Uterus (tissue), 4 donors: ENCODE measurements around the gene PDE4DIP. TPM values are rescaled to one million over a fixed set of nuclear protein-coding genes. Genes with fewer than 3 reads are reported as not detected.
A peak's percentile ranks its signal among the peaks of the same experiment; 100 is the strongest.
"Not testable (repeated sequence)": the region's sequence is repeated elsewhere in the genome, so short reads cannot be mapped to it uniquely, and the experiment has no call there.

ENCODE experiments used
- DNase-seq, 2 donors: peaks; one replicate each; pipeline ENCODE4 v3.0.0-alpha.2; 2019 to 2020
- H3K27ac ChIP-seq, 2 donors: fragments of 200-600 bp; sonication (generic); 1 replicate in 1 of 2; 2 replicates in 1 of 2; pipeline ENCODE4 v1.5.1; 2016 to 2018
- H3K27me3 ChIP-seq, 2 donors: fragments of 200-600 bp; sonication (generic); one replicate each; pipeline ENCODE4 v1.5.1; 2018 to 2019; ENCODE audit warnings: control low read depth in 1 of 2
- H3K36me3 ChIP-seq, 2 donors: fragments of 200-600 bp; sonication (generic); one replicate each; pipeline ENCODE4 v1.5.1; 2019; ENCODE audit warnings: control low read depth in 1 of 2
- H3K4me1 ChIP-seq, 2 donors: fragments of 200-600 bp; sonication (generic); one replicate each; pipeline ENCODE4 v1.5.1; 2018 to 2019; ENCODE audit warnings: control low read depth in 1 of 2
- H3K4me3 ChIP-seq, 2 donors: fragments of 200-600 bp; sonication (generic); 1 replicate in 1 of 2; 2 replicates in 1 of 2; pipeline ENCODE4 v1.5.1; 2018 to 2019; ENCODE audit warnings: mild to moderate bottlenecking in 1 of 2
- H3K9me3 ChIP-seq, 2 donors: fragments of 200-600 bp; sonication (generic); one replicate each; pipeline ENCODE4 v1.5.1; 2019; ENCODE audit warnings: control low read depth in 1 of 2
- intact Hi-C: fragments of 100-400 bp; cut with DNase I; formaldehyde crosslinking; loops from one replicate; pipeline ENCODE4 v1.15.1; 2023; ENCODE audit warnings: low total_unique reads
- total RNA-seq, 4 donors: library from RNA; depleted of rRNA in 3 of 4; stranded (reverse); fragments of >200 nt in 3 of 4; gene quantifications; one replicate each; pipeline versions ENCODE4 v1.1.0 to v1.2.4, GENCODE V29; 2014 to 2023
- donor health status: DM: yes; HTN: yes; CAD: no.

Gene PDE4DIP
- 10 to 100 TPM; 24.6 to 61.9 (median 55.6) TPM for total RNA-seq

DNA sequence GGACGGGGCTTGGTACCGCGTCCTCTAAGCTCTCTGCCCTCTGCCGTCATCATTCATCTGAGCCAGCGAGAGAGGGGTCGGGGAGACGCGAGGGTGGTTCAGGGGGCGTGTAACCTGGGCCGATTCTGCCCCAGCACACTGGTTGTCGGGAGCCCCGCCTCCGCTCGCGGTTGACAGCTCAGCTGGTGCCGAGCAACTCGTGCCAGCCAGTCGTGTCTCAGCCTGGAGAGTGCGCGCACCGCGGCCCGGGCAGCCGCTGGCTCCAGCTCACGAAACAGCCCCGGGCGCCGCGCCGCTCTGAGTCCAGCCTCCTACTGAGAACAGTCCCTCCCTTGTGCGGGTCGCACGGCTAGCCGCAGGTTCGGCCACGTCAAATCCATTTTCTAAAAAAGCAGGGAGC, at the start of gene PDE4DIP:
PDE4DIP (plus strand) TSS at position 209 of the 400 bp plus-strand sequence. CDS start 347 bp downstream, outside the sequence.
- H3K27ac ChIP-seq, H3K4me3 ChIP-seq, H3K27me3 ChIP-seq: not testable (repeated sequence)

DNA sequence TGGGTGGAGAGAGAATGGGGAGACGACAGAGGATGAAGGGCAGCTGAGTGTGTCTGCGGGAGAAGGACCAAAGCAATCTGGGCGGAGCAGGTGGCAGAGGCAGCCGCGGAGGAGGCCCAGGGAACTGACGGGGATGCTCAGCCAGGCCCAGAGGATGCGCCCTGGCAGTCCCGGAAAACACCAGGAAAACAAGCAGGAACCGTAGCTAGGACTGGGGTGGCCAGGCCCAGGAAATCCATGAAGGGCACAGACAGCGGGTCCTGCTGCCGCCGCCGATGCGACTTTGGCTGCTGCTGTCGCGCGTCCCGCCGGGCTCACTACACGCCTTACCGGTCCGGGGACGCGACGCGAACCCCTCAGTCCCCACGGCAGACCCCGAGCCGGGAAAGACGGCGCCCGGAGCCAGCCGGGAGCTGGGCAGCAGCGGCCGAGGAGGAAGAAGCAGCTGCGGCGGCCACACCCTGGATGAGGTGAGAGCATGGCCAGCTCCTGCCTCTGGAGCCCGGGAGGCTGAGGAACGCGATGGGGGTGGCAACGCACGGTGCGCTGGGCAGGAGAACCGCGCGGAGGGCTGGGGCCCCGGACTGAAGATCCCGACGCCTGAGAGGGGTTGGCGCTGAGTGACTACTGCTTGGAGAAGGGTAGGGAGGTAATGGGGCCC, 35.8 kb upstream of the PDE4DIP start:
- DNase-seq, H3K4me1 ChIP-seq, H3K4me3 ChIP-seq, intact Hi-C loops, H3K27me3 ChIP-seq, H3K9me3 ChIP-seq, H3K27ac ChIP-seq, H3K36me3 ChIP-seq: not testable (repeated sequence)

More for the DNA sequence above, at the start of gene PDE4DIP:
- H3K36me3 ChIP-seq, intact Hi-C loops, H3K4me1 ChIP-seq, H3K9me3 ChIP-seq: not testable (repeated sequence)
- peak in 1 of 2 donors; percentile 15 for DNase-seq

DNA sequence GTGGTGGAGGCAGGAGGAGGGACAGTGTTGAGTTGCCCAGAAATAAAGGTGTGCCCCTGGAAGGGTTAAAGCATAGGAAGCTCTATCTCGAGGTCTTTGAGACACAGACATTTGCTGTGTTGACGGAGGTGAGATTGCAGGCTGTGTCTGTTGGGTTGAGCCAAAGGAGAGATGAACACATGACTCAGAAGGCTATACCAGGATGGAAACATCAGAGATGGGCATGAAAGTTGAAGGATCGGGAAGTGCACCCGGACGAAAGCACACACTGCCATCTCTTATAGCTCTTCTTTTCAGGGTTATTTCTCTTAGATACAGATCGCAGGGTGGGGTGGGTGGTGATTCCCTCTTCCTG, 35.3 kb upstream of the PDE4DIP start:
- DNase-seq, H3K4me1 ChIP-seq, H3K27me3 ChIP-seq, H3K4me3 ChIP-seq, H3K27ac ChIP-seq, intact Hi-C loops, H3K36me3 ChIP-seq, H3K9me3 ChIP-seq: not testable (repeated sequence)

GRCh38 chr1:148822180-148822579, 22.0 kb upstream of the PDE4DIP start:
- H3K27me3 ChIP-seq, H3K9me3 ChIP-seq, H3K27ac ChIP-seq, H3K4me3 ChIP-seq, DNase-seq, intact Hi-C loops, H3K4me1 ChIP-seq, H3K36me3 ChIP-seq: not testable (repeated sequence)

DNA sequence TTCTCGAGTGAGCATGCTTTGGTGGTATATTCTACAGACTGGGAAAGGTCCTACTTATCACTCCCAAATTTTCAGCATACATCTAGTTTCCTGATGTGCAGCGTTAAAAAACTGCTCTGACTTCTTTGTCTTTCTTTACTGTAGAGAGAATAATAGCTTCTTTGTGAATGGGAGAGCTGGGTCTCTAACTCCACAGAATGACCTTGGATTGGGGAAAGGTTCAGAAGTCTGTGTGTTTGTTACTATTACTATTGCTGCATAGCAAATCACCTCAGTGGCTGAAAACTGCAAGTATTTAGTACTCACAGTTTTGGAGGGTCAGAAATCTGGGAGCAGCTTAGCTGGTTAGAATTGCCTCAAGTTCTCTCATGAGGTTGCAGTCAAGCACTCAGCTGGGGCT, 20.4 kb upstream of the PDE4DIP start:
- H3K27me3 ChIP-seq, H3K9me3 ChIP-seq, H3K4me3 ChIP-seq, H3K4me1 ChIP-seq, intact Hi-C loops, H3K36me3 ChIP-seq, H3K27ac ChIP-seq, DNase-seq: not testable (repeated sequence)

DNA sequence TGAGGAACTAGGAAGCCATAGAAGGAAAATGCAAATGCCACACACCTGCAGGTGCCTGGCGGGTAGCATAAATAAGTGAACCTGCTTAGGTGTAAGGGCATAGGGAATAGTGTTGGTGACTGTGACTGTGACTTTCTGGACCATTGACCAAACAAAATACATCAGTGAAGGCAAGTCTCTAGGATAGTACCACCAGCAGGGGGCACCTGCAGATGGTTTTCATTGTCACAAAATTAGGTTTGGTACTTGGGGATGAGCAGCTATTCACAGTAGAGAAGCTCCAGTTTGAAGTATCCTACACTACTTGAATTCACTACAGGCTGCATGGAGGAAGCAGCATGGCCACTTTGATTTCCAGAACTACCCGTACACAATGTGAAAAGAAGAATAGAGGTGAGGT, 19.2 kb upstream of the PDE4DIP start:
- H3K36me3 ChIP-seq, H3K27ac ChIP-seq, intact Hi-C loops, H3K4me1 ChIP-seq, DNase-seq, H3K4me3 ChIP-seq, H3K27me3 ChIP-seq, H3K9me3 ChIP-seq: not testable (repeated sequence)

- H3K27ac ChIP-seq, H3K27me3 ChIP-seq, H3K4me3 ChIP-seq, DNase-seq, intact Hi-C loops, H3K4me1 ChIP-seq, H3K9me3 ChIP-seq, H3K36me3 ChIP-seq: not testable (repeated sequence)
Observed at GRCh38 chr1:148828531-148828930, 15.7 kb upstream of the PDE4DIP start.

DNA sequence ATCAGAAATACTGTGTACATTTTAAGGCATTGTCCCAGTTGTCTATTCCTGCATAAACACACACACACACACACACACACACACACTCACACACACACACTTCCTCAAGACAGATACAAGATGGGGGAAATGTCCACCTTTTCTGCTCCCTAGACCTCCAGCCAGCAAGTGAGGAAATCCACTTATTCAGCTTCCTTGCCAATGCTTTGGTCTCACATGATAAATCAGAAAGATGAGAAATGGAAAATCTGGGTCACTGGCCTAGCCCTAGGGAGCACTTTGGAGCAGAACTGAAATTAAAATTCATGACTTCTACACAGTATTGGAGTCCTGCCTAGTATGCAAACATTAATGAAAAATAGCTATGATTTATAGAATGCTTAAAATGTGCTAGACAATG, 15.3 kb upstream of the PDE4DIP start:
- H3K9me3 ChIP-seq, H3K4me1 ChIP-seq, H3K27me3 ChIP-seq, H3K4me3 ChIP-seq, H3K36me3 ChIP-seq, intact Hi-C loops, H3K27ac ChIP-seq: not testable (repeated sequence)
- DNase-seq: peak; percentile 17 to 28

DNA sequence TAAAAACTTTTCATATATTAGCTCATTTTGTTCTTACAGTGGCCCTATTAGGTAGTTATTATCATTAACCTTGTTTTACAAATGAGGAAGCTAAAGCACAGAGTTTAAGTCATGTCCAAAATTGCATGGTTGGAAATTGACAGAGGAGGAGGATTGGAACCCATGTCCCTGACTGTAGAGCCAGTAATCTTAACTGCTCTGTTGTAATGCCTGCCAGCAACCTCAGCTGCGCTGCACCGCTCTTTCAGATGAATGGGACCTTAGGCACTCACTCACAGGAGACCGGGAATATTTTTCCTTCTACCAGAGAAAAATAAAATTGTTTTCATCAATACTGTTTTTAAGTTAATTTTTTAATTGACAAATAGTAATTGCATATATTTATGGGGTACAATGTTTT, 14.9 kb upstream of the PDE4DIP start:
- H3K4me3 ChIP-seq, H3K36me3 ChIP-seq, intact Hi-C loops, H3K27me3 ChIP-seq, H3K4me1 ChIP-seq, DNase-seq, H3K9me3 ChIP-seq, H3K27ac ChIP-seq: not testable (repeated sequence)

DNA sequence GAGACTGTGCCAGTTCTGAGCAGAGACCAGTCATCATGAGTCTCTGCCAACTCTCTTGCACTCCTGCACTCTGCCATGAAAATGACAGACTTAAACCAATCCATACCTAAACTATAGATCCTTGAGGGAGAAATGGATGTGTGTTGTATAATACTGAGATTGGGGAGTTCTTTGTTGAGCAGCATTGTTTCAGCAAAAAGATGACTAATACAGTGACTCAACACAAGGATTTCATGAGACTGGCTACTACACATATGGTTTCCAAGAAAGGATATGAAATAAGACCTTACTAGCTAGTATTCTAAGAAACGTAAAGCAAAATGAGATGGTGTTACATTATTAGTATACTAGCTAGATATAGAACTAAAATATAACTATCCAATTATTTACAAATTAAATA, 3.0 kb upstream of the PDE4DIP start:
- H3K27ac ChIP-seq, intact Hi-C loops, H3K4me1 ChIP-seq, H3K27me3 ChIP-seq, H3K4me3 ChIP-seq, DNase-seq, H3K36me3 ChIP-seq, H3K9me3 ChIP-seq: not testable (repeated sequence)

DNA sequence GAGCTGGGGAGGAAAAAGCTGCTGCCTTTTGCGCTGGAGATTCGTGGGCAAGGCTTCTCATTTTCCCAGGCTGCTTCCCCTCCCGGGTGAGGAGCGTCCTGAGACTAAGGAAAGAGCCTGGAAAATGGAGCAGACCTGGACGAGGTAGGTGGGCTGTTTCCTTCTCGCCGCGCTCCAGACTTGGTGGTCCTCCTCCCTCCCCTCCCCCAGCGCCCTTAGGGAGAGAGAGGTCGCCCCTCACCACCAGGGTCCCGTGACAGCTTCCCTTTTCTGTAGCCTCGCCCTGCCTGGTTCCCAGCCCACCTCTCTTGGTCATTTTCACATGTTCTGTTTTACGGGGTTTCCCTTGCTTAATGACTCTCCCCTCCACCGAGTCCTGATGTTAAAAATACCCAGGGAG, 423 bp downstream of the PDE4DIP start:
- intact Hi-C loops, H3K4me1 ChIP-seq, H3K4me3 ChIP-seq, H3K36me3 ChIP-seq, H3K27me3 ChIP-seq, H3K27ac ChIP-seq, DNase-seq, H3K9me3 ChIP-seq: not testable (repeated sequence)

DNA sequence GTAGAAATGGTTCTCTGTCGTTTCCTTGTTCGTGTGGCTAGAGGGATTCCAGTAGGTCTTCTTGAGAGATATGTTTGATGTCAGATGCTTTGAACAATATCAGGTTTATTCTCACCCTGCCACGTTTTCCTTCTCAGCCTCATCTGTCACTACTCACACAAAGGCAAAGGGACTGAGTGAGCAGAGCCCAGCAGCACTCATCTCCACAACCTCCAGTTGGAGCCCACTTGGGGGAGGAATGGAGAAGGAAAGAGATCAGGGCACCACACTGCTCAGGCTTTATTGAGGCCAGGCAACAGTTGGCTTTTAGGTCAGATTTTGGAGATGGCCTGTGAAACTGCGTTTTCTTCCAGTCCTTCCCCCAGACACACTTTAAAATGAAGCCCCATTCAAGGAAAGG, 840 bp downstream of the PDE4DIP start:
- H3K36me3 ChIP-seq: not testable (repeated sequence)

DNA sequence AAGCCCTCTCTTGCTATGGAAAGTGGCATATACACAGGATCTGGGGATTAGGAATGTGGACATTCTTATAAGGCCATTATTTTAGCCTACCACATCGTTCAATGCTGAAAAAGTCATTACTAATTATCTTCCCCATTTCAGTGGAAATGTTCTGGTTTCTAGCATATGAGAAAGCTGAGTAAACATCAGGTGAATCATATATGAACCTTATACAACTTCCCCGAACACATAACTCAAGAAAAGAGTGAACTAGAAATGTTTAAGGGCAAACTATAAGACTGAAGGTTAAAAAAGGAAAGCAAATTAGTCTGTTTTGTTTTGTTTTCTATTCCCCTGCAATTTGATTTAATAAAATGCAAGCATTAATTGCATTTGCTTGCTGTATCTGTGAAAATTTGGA, 6.1 kb downstream of the PDE4DIP start:
- DNase-seq, intact Hi-C loops, H3K36me3 ChIP-seq, H3K27me3 ChIP-seq, H3K9me3 ChIP-seq, H3K4me3 ChIP-seq, H3K4me1 ChIP-seq, H3K27ac ChIP-seq: not testable (repeated sequence)

More for the DNA sequence above, 840 bp downstream of the PDE4DIP start:
- H3K27me3 ChIP-seq, intact Hi-C loops, H3K27ac ChIP-seq, H3K4me3 ChIP-seq, DNase-seq, H3K4me1 ChIP-seq, H3K9me3 ChIP-seq: not testable (repeated sequence)

DNA sequence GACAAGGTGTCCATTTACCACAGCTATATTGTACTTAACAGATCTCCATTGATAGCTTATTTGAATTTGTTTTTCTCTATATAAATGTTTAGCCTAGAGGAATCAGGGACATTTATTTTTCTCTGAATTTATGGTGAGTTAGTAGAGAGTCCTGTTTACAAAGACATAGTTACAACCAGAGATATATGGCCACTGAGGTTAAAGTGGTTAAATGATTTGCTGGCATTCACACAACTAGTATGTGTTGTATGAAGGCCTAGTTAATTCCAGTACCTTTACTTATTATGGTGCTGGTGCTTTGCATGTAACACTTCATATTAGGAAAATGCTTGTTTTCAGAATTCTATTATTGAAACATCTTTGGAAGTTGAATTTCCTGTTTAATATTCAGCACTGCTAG, 6.6 kb downstream of the PDE4DIP start:
- H3K4me1 ChIP-seq, DNase-seq, intact Hi-C loops, H3K27me3 ChIP-seq, H3K9me3 ChIP-seq, H3K36me3 ChIP-seq, H3K4me3 ChIP-seq, H3K27ac ChIP-seq: not testable (repeated sequence)
